Bronchial epithelial cell (primary cell): ENCODE measurements around the gene CASK. TPM values are rescaled to one million over a fixed set of nuclear protein-coding genes. Genes with fewer than 3 reads are reported as not detected.

ENCODE experiments used
- DNase-seq: peaks from one replicate; pipeline ENCODE4 v3.0.0-alpha.2; 2010; ENCODE audit warnings: low read depth
- FAIRE-seq: peaks from 2 replicates; lab custom pipeline; 2011; peaks lifted over from hg19 to GRCh38; lab: Jason Lieb, UNC
- H3K27me3 ChIP-seq: 2 replicates; pipeline ENCODE4 v1.5.1; 2011; ENCODE audit warnings: low read length; ENCODE audit not compliant: control insufficient read depth, insufficient read depth
- H3K36me3 ChIP-seq: 2 replicates; pipeline ENCODE4 v1.5.1; 2011; ENCODE audit warnings: low read length; ENCODE audit not compliant: control insufficient read depth, insufficient read depth
- H3K4me3 ChIP-seq: 2 replicates; pipeline ENCODE4 v1.5.1; 2011; ENCODE audit warnings: mild to moderate bottlenecking, low read depth, low read length, control low read depth
- CTCF ChIP-seq: IDR thresholded peaks from 2 replicates; pipeline ENCODE4 v1.5.1; 2011; ENCODE audit warnings: mild to moderate bottlenecking, moderate library complexity, low read length, control low read depth, inconsistent platforms; ENCODE audit not compliant: insufficient read depth, severe bottlenecking
- total RNA-seq: library from RNA; depleted of rRNA; stranded (reverse); fragments of >200 nt; gene quantifications from 2 replicates; pipeline ENCODE4 v1.2.1, GENCODE V29; 2014

The CASK gene
- total RNA-seq, 1 donor from 2014 or later, result 141 TPM

GRCh38 chrX:41958861-41959260 is 35.5 kb upstream of the CASK start:
- Histone ChIP-seq H3K36me3 (no peaks in the 10 kb centered on the region), H3K27me3 (no peaks in the 10 kb centered on the region), H3K4me3 (no peak overlapping the region)
- no peak for DNase-seq
- TF ChIP-seq CTCF, result no peak
- no peak for FAIRE-seq

DNA sequence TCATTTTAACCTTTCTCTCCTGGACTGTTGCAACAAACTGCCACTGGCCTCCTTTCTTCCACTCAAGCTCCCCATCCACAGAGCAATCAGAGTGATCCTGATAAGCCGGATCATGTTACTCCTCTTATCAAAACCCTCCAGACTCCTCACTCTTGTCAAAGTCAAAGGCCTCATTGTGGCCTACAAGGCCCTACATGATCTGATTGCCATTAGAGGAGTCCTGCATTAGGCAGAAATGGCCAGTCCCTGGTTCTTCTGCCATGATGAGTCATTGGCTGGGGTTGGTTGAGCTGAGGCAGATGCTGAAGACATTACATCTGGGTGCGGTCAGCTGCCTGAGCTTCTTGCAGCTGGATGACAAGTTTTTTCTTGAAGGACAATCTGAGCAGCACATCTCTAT is 32.7 kb upstream of the CASK start:
- no peak for DNase-seq
- TF ChIP-seq CTCF, result no peak
- no peaks in the 10 kb centered on the region for H3K27me3 ChIP-seq
- no peak for FAIRE-seq
- H3K36me3 ChIP-seq, result no peaks in the 10 kb centered on the region
- H3K4me3 ChIP-seq, result no peak overlapping the region

- H3K27me3 ChIP-seq, result no peaks in the 10 kb centered on the region
- FAIRE-seq, result no peak
- no peak for TF ChIP-seq CTCF
- no peak overlapping the region for H3K4me3 ChIP-seq
- DNase-seq, result no peak
- no peaks in the 10 kb centered on the region for H3K36me3 ChIP-seq
Measured at GRCh38 chrX:41952102-41952501, 28.7 kb upstream of the CASK start.

DNA sequence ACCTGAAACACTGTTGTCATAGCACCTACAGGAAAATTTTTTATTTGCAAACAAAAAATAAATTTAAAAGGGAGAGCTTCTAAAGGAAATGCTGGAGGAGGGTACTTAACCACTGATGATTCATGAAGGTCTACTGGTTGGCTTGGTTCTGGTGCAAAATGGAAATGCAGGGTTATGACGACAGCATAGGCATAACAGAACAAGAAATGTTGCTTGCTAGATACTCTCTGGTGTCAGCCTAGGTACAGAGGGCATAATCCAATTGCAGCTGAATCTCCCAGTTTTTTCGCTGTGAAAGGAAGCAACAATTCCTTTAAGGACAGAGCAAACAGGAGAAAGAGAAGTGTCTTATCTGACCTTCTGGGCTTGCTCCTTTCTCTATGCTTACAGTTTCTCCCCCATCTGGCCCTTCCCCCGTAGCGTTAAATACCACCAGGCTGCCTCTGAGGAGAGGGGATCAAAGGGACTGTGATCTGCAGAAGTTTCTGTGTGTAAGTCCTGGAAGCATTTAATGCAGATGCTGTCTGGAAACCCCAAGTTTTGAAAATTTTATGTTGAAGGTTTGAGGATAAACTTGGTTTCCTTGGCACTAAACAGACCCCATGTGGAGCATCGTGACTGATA is 23.7 kb upstream of the CASK start:
- H3K4me3 ChIP-seq, result no peak overlapping the region
- no peak for DNase-seq
- no peak for TF ChIP-seq CTCF
- FAIRE-seq, result no peak
- H3K27me3 ChIP-seq, result no peaks in the 10 kb centered on the region
- H3K36me3 ChIP-seq, result no peaks in the 10 kb centered on the region

GRCh38 chrX:41946235-41946634 is 22.9 kb upstream of the CASK start:
- H3K36me3 ChIP-seq, result no peaks in the 10 kb centered on the region
- H3K4me3 ChIP-seq, result no peak overlapping the region
- H3K27me3 ChIP-seq, result no peaks in the 10 kb centered on the region
- no peak for FAIRE-seq
- DNase-seq, result no peak
- no peak for TF ChIP-seq CTCF

- no peak for TF ChIP-seq CTCF
- no peaks in the 10 kb centered on the region for H3K27me3 ChIP-seq
- H3K4me3 ChIP-seq, result no peak overlapping the region
- no peak for FAIRE-seq
- H3K36me3 ChIP-seq, result no peaks in the 10 kb centered on the region
- DNase-seq, result no peak
Measured at GRCh38 chrX:41935832-41936231, 12.5 kb upstream of the CASK start.
